Fibroblast of mammary gland (primary cell): ENCODE measurements around the gene RAB3GAP1.

ENCODE experiments used
- DNase-seq: peaks from one replicate; pipeline ENCODE4 v3.0.0-alpha.2; 2010; ENCODE audit warnings: low read depth
- H3K4me3 ChIP-seq: 2 replicates; pipeline ENCODE4 v1.5.1; 2011; ENCODE audit warnings: low read depth, mild to moderate bottlenecking, low read length, moderate library complexity; ENCODE audit not compliant: control insufficient read depth
- TF ChIP-seq, protein P1 (sequence below): conservative IDR thresholded peaks from 2 replicates; pipeline ENCODE4 v1.5.1; 2011; ENCODE audit warnings: low read depth, low read length, inconsistent platforms; ENCODE audit not compliant: control insufficient read depth, insufficient read depth

RAB3GAP1 gene

DNA sequence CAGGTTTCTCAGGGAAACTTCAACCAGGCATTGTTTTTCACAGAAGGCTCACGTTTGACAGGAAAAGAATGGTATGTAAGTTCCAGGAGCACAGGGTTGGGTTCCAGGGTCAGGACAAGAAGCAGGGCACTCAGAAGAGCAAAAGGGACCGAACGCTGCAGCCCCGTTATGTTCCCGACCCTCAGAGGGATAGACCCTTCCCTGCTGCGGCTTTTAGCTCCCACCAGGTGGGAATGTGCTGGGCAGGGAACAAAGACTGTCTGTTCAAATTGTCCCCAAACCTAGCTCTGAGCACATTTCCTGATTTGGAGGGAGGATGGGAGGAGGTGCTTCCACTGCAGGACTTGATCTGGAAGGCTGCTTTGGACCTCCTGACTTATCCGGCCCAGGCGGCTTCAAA is 130.1 kb downstream of the RAB3GAP1 start:
- no peak overlapping the region for H3K4me3 ChIP-seq
- no peak for DNase-seq
- TF ChIP-seq, protein P1, sequence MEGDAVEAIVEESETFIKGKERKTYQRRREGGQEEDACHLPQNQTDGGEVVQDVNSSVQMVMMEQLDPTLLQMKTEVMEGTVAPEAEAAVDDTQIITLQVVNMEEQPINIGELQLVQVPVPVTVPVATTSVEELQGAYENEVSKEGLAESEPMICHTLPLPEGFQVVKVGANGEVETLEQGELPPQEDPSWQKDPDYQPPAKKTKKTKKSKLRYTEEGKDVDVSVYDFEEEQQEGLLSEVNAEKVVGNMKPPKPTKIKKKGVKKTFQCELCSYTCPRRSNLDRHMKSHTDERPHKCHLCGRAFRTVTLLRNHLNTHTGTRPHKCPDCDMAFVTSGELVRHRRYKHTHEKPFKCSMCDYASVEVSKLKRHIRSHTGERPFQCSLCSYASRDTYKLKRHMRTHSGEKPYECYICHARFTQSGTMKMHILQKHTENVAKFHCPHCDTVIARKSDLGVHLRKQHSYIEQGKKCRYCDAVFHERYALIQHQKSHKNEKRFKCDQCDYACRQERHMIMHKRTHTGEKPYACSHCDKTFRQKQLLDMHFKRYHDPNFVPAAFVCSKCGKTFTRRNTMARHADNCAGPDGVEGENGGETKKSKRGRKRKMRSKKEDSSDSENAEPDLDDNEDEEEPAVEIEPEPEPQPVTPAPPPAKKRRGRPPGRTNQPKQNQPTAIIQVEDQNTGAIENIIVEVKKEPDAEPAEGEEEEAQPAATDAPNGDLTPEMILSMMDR = no peak

DNA sequence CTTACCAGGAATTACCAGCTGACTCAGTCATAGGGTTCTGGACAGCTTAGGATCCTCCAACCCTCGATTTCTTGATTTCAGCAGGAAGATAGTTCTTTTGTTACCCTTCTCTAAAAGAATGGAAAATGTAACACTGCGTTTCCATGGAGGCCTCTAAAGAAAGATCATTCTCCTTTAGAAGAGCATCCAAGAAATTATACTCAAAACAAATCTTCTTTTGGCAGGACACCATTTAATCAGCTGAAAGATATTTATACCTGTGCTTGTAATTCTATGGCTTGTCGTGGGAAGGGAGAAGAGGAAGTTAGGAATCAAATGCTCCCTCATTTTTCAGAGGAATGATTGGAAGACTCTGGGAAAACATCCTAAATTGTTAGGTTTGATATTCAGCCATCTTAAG is 130.5 kb downstream of the RAB3GAP1 start:
- TF ChIP-seq, protein P1 = no peak
- DNase-seq = no peak
- H3K4me3 ChIP-seq = no peak overlapping the region

DNA sequence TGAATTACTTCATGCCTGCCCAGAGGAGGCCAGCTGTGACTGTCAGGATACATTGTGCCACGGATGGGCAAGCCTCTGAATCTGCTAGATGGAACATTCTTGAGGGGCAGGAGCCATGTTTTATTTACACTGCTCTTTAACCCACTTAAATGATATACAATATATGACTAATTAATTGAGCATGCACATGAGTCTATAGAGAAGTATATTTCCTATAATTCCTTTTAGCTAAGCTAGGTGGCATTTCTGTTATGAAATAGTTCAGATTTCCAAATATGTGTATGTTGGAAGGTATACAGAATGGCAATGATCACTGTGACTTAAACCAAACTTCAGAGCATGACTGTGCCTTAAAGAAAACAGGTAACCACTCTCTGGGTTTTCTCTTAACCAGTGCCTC is 131.7 kb downstream of the RAB3GAP1 start:
- H3K4me3 ChIP-seq = no peak overlapping the region
- TF ChIP-seq, protein P1 = no peak
- DNase-seq = no peak

DNA sequence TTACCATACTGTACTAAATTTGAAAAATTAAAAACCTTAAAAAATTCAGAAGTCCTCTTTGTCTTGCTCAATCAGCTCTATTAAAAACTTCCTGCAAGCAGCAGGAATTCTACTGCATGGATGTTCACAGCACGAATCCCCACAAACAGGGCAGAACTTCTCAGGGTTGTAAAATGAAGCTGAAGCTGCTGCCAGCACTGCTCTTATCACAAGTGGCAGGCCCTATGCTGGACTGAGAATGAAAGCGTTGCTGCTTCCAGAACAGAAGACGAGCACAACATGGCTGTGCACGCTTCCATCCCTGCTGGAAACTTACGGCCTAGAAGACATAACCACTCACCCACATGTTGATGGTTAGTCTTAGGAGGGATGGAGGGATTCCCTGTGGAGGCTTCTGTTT is 134.0 kb downstream of the RAB3GAP1 start:
- TF ChIP-seq, protein P1 = no peak
- no peak overlapping the region for H3K4me3 ChIP-seq
- DNase-seq = no peak

DNA sequence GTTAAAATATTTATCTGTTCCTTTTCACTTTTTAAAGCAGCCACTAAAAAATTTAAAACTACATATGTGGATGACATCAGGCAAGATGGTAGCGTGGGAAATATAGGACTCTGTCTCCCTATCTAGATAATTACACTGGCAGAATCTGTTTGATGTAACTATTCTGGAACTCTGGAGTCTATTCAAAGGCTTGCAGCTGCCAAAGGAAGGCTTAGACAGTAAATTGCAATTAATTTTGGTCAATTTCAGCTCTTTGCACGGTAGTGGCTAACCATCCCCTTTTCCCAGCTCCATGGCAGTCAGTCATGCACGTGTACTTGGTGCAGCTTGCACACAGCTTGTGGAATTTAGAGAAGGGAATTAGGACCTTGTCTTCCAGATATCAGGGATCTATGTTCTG is 135.2 kb downstream of the RAB3GAP1 start:
- no peak for DNase-seq

DNA sequence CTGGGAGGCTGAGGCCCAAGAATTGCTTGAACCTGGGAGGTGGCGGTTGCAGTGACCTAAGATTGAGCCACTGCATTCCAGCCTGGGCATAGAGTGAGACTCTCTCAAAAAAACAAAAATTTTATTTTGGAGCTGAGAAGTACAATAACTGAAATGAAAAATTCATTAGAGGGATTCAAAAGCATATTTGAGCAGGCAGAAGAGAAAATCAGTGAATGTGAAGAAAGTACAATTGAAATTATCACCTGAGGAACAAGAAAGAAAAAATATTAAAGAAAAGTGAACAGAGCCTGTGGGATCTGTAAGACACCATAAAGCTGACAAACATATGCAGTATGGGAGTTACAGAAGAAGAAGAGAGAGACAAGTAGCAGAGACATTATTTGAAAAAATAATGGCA is 137.1 kb downstream of the RAB3GAP1 start:
- DNase-seq = no peak
- TF ChIP-seq, protein P1 = no peak

More for the DNA sequence above, 135.2 kb downstream of the RAB3GAP1 start:
- TF ChIP-seq, protein P1 = no peak
- no peak overlapping the region for H3K4me3 ChIP-seq

DNA sequence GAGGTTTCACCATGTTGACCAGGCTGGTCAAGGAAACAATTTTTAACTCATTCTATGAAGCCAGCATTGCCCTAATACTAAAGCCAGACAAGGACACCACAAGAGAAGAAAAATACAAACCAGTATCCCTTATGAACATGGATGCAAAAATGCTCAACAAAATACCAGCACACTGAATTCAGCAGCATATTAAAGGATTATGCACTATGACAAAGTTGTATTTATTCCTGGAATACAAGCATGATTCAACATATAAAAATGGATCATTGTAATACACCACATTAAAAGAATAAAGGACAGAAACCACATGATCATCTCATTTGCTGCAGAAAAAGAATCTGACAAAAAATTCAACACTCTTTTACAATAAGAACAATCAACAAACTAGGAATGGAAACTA is 138.7 kb downstream of the RAB3GAP1 start:
- DNase-seq = no peak
- TF ChIP-seq, protein P1 = no peak
- H3K4me3 ChIP-seq = no peak overlapping the region

More for the DNA sequence above, 137.1 kb downstream of the RAB3GAP1 start:
- H3K4me3 ChIP-seq = no peak overlapping the region
